HG03097 (cell line): Measurements from ENCODE around the gene SZT2.
"Not testable (repeated sequence)": the region's sequence is repeated elsewhere in the genome, so short reads cannot be mapped to it uniquely, and the experiment has no call there.

ENCODE experiments used
- ATAC-seq: cut with Tn5 transposase; IDR thresholded peaks from one replicate; pipeline ENCODE4 v1.9.1; 2021; ENCODE audit not compliant: unreplicated experiment, low FRiP score

SZT2 gene

DNA sequence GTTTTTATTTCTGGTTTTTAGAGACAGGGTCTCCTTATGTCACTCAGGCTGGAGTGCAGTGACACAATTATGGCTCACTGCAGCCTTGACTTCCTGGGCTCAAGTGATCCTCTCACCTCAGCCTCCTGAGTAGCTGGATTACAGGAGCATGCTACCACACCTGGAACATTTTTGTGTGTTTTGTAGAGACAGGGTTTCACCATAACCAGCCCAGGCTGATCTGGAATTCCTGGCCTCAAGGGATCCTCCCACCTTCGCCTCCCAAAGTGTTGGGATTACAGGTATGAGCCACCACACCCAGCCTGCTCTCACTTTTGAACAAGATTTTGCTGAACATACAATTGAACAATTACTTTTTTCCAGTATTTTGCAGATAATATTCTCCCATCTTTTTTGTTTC, 88.0 kb downstream of the SZT2 start:
- ATAC-seq, result no peak

DNA sequence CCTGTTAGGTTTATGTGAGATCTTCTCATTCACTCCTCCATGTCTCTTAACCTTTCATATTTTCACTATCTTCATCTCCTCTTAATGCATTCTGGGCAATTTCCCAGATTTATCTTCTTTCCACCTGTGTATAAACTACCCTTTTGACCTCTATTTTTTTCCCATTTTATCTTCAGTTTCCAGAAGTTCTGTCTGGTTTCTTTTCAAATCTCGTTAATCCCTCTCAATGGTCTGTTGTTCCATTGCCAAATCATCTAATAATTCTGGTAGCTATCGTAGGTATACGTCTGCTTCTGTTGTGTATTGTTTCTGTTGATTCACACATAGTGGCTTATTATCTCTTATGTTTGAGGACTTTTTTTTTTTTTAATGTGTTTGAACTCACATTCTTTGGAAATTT, 89.7 kb downstream of the SZT2 start:
- no peak for ATAC-seq

GRCh38 chr1:43481491-43481890, 91.8 kb downstream of the SZT2 start:
- ATAC-seq, result no peak

DNA sequence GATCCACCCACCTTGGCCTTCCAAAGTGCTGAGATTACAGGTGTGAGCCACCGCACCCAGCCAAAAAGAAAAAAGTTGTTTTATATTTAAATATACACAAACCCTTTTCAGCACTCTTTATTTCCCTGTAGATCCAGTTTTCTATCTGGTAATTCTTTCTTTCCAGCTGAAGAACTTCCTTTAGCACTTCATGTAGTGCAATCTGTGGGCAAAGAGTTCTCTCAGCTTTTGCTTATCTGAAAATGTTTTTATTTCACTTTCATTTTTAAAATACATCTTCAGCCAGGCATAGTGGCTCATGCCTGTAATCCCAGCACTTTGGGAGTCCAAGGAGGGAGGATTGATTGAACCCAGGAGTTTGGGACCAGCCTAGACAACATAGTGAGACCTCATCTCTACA, 92.5 kb downstream of the SZT2 start:
- ATAC-seq, result no peak

DNA sequence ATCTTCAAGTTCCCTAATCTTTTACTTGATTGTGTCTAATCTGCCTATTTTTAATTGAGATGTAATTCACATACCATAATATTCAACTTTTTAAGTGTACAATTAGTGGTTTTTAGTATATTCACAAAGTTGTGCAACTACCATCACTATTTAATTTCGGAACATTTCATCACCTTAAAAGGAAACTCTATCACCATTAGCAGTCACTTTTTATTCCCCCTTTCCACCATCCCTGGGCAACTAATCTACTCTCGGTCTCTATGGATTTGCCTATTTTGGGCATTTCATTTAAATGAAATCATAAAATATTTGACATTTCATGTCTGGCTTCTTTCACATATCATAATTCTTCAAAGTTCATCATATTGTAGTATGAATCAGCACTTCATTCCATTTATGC, 94.7 kb downstream of the SZT2 start:
- no peak for ATAC-seq

DNA sequence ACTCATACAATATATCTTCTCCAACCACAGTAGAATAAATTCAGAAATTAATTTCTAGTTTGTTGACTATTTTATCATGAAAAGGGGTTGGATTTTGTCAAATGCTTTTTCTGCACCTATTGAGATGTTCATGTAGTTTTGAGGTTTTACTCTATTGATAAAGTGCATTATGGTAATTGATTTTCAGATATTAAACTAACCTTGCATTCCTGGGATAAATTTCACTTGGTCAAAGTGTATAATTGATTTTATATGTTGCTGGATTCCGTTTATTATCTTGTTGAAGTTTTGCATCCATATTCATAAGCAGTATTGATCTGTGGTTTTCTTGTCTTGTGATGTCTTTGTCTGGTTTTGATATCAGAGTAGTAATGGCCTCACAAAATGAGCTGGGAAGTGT, 98.5 kb downstream of the SZT2 start:
- no peak for ATAC-seq

DNA sequence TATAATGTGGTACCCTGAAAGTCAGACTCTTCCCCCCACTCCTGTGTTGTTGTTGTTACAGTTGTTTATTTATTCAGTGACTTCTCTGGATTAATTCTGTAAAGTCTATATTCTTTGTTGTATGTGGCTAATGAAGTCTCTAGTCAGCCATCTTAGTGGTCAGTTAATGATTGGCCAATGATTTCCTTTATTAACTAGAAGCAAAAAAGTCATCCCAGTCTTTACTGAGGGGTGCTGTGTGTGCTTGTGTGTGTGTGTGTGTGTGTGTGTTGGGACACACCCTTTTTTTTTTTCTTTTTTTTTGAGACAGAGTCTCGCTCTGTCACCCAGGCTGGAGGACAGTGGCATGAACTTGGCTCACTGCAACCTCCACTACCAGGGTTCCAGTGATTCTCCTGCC, 101.4 kb downstream of the SZT2 start:
- no peak for ATAC-seq

DNA sequence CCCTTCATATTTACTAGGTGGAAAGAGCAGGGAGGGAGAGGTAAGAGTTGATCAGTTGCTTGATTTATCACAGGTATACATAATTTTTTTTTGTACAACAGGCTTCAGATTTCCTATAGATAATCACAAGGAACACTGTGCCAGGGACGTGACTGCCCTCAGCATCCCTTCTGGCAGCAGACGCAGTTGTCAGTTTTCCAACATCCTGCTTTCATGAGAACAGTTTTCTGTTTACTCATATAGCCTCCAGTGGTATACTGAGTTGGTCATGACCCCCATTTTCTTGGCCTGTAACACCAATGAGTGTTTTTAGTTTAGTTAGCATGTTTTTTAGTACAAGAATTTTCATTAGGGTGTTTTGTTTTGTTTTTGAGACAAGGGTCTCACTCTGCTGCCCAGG, 103.1 kb downstream of the SZT2 start:
- ATAC-seq, result no peak

GRCh38 chr1:43493661-43494450, 104.2 kb downstream of the SZT2 start:
- ATAC-seq, result no peak

DNA sequence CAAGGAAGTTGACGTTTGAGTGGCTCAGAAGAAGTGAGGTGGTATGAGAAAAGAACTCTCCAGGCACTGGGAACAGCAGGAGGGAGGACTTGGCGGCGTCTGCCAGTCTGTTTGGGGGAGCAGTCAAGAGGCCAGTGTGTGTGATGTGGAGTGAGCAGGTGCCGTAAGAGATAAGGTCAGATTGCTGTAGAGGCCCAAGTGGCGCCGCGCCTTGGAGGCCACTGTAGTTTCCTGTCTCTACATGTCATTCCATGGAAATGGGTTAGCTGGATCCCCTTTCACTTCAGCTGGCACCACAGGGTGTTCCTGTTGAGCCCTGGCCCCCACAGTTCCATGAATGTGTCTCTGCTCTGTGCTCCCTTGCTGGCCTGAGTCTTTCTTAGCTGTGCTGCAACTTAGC, 105.5 kb downstream of the SZT2 start:
- no peak for ATAC-seq

GRCh38 chr1:43499898-43500297, 110.2 kb downstream of the SZT2 start:
- no peak for ATAC-seq

DNA sequence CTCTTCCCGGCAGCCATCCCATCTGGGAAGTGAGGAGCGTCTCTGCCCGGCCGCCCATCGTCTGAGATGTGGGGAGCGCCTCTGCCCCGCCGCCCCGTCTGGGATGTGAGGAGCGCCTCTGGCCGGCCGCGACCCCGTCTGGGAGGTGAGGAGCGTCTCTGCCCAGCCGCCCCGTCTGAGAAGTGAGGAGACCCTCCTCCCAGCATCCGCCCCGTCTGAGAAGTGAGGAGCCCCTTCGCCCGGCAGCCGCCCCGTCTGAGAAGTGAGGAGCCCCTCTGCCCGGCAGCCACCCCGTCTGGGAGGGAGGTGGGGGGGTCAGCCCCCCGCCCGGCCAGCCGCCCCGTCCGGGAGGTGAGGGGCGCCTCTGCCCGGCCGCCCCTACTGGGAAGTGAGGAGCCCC, 112.1 kb downstream of the SZT2 start:
- not testable (repeated sequence) for ATAC-seq

DNA sequence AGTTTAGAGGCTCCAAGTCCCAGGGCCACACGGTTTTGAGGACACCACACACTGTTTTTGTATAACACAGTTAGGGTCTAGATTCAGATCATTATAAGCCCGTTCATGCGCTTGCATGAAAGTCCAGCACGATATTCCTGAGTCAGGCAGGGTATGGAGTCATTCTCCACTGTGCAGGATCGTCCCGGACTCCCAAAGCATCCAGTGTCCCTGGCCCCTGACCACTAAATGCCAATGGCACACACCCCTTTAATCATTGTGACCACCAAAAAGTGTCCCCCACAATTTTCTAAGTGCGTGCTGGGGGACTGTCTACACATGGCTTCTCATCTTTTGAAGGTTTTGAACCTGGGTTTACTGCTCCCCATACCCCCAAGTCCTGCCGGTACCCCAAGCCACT, 113.8 kb downstream of the SZT2 start:
- ATAC-seq, result no peak
